OCI-LY7 (cell line): ENCODE results near the gene ZNF438. TPM values are rescaled to one million over a fixed set of nuclear protein-coding genes. Genes with fewer than 3 reads are reported as not detected.

Experiments used
- BruUV-seq: library from RNA; stranded (reverse); fragments of 400-500 nt; replicated peaks from 2 replicates; lab custom pipeline; 2021; lab: Mats Ljungman, UMichigan
- CTCF ChIA-PET: fragments of 300-600 bp; sonication (Branson Sonifier 250); formaldehyde crosslinking; loops from one replicate; lab custom pipeline; 2022; ENCODE audit warnings: antibody characterized with exemption; ENCODE audit not compliant: unreplicated experiment; lab: Charles Lee
- POLR2A ChIA-PET: fragments of 300-600 bp; sonication (Branson Sonifier 250); formaldehyde crosslinking; loops from one replicate; lab custom pipeline; 2022; ENCODE audit warnings: antibody characterized with exemption; lab: Charles Lee
- DNase-seq: peaks from one replicate; pipeline ENCODE4 v3.0.0-alpha.2; 2015; ENCODE audit warnings: low spot score
- H2AFZ ChIP-seq: fragments of 200-600 bp; sonication (generic), shearing (Covaris generic); 2 replicates; pipeline ENCODE4 v1.6.1; 2014; ENCODE audit warnings: mild to moderate bottlenecking, antibody characterized with exemption, low read length, moderate library complexity
- H3K27ac ChIP-seq: fragments of 200-600 bp; sonication (generic); 2 replicates; pipeline ENCODE4 v1.5.1; 2014; ENCODE audit warnings: mixed run types, low read depth, mild to moderate bottlenecking, moderate library complexity, low read length, inconsistent platforms; ENCODE audit not compliant: poor library complexity, severe bottlenecking
- H3K36me3 ChIP-seq: fragments of 200-600 bp; sonication (generic); 2 replicates; pipeline ENCODE4 v1.6.1; 2014; ENCODE audit warnings: mild to moderate bottlenecking, antibody characterized with exemption, low read length, moderate library complexity, mixed read lengths; ENCODE audit not compliant: insufficient read depth
- H3K4me1 ChIP-seq: fragments of 200-600 bp; sonication (generic); 2 replicates; pipeline ENCODE4 v1.5.1; 2014; ENCODE audit warnings: mild to moderate bottlenecking, low read length; ENCODE audit not compliant: insufficient read depth, poor library complexity, severe bottlenecking
- H3K4me2 ChIP-seq: fragments of 200-600 bp; sonication (generic); 2 replicates; pipeline ENCODE4 v1.6.1; 2014; ENCODE audit warnings: mild to moderate bottlenecking, low read length
- H3K4me3 ChIP-seq: fragments of 200-600 bp; sonication (generic); 2 replicates; pipeline ENCODE4 v1.5.1; 2014; ENCODE audit warnings: mild to moderate bottlenecking, low read depth, low read length; ENCODE audit not compliant: poor library complexity, severe bottlenecking
- H3K79me2 ChIP-seq: fragments of 200-600 bp; sonication (generic); 2 replicates; pipeline ENCODE4 v1.6.1; 2016; ENCODE audit warnings: low read depth, mild to moderate bottlenecking, low read length, moderate library complexity, mixed read lengths; ENCODE audit not compliant: insufficient read depth
- H3K9me2 ChIP-seq: fragments of 200-600 bp; sonication (generic); 2 replicates; pipeline ENCODE4 v1.6.1; 2016; ENCODE audit warnings: mild to moderate bottlenecking, low read length, mixed read lengths; ENCODE audit not compliant: insufficient read depth
- H3K9me3 ChIP-seq: fragments of 200-600 bp; sonication (generic); 2 replicates; pipeline ENCODE4 v1.6.1; 2014; ENCODE audit warnings: mild to moderate bottlenecking, mixed run types, low read length, mixed read lengths
- H4K20me1 ChIP-seq: fragments of 200-600 bp; sonication (generic); 2 replicates; pipeline ENCODE4 v1.6.1; 2014; ENCODE audit warnings: mild to moderate bottlenecking, antibody characterized with exemption, low read length, moderate library complexity, mixed read lengths; ENCODE audit not compliant: insufficient read depth
- CTCF ChIP-seq: fragments of 200-600 bp; sonication (generic); conservative IDR thresholded peaks from 2 replicates; pipeline ENCODE4 v1.5.1; 2014; ENCODE audit warnings: mild to moderate bottlenecking, antibody characterized with exemption, low read length, moderate library complexity, mixed read lengths
- EZH2phosphoT487 ChIP-seq: fragments of 200-600 bp; sonication (generic); IDR thresholded peaks from 2 replicates; pipeline ENCODE4 v1.6.1; 2018; ENCODE audit warnings: low read depth, borderline replicate concordance, mild to moderate bottlenecking, mixed run types, antibody characterized with exemption, low read length, moderate library complexity, mixed read lengths
- intact Hi-C: fragments of 100-400 bp; cut with micrococcal nuclease; formaldehyde crosslinking; loops from one replicate; pipeline ENCODE4 v1.10.0; 2022; ENCODE audit not compliant: unreplicated experiment
- total RNA-seq, 2 experiments: library from RNA; depleted of rRNA in 1 of 2; stranded (reverse); fragments of >200 nt in 1 of 2; shearing (Covaris generic) in 1 of 2; gene quantifications; 2 replicates each; pipeline ENCODE4 v1.2.3, GENCODE V29; 2014 to 2022

The ZNF438 gene
- total RNA-seq, 2 experiments from 2014 or later, result 2.0 to 2.5 TPM

- intact Hi-C loops, result no loop called here
- H3K4me1 ChIP-seq, result no peaks in the 10 kb centered on the region
- no peaks in the 10 kb centered on the region for H4K20me1 ChIP-seq
- POLR2A ChIA-PET, result interaction anchor here (0.5 kb wide), 1 partner anchor 322 kb away, joined by 3 read pairs; no protein-coding TSS in a partner anchor
- H3K4me2 ChIP-seq, result no peak overlapping the region
- TF ChIP-seq CTCF, result no peak
- no peak for TF ChIP-seq EZH2phosphoT487
- no peaks in the 10 kb centered on the region for H3K79me2 ChIP-seq
- H3K9me2 ChIP-seq, result no peaks in the 10 kb centered on the region
- H3K27ac ChIP-seq, result no peak overlapping the region
- CTCF ChIA-PET, result no interaction called here
- H3K9me3 ChIP-seq, result no peaks in the 10 kb centered on the region
- no TSS peak for BruUV-seq
- no peak overlapping the region for H2AFZ ChIP-seq
- DNase-seq, result no peak
- H3K4me3 ChIP-seq, result no peak overlapping the region
- H3K36me3 ChIP-seq, result no peaks in the 10 kb centered on the region
Observed at GRCh38 chr10:30819341-30820181, 212.1 kb downstream of the ZNF438 start.

- H3K4me1 ChIP-seq, result no peaks in the 10 kb centered on the region
- no peak overlapping the region for H3K4me2 ChIP-seq
- H3K4me3 ChIP-seq, result no peak overlapping the region
- H3K36me3 ChIP-seq, result no peaks in the 10 kb centered on the region
- no peak overlapping the region for H3K27ac ChIP-seq
- no peak for TF ChIP-seq CTCF
- no peak for TF ChIP-seq EZH2phosphoT487
- no TSS peak for BruUV-seq
- intact Hi-C loops, result no loop called here
- CTCF ChIA-PET, result no interaction called here
- H4K20me1 ChIP-seq, result no peaks in the 10 kb centered on the region
- no peaks in the 10 kb centered on the region for H3K79me2 ChIP-seq
- H3K9me2 ChIP-seq, result no peaks in the 10 kb centered on the region
- POLR2A ChIA-PET, result interaction anchor here (0.5 kb wide), 1 partner anchor 323 kb away, joined by 3 read pairs; no protein-coding TSS in a partner anchor
- no peak overlapping the region for H2AFZ ChIP-seq
- H3K9me3 ChIP-seq, result no peaks in the 10 kb centered on the region
- DNase-seq, result no peak
Observed at GRCh38 chr10:30818854-30819253, 212.8 kb downstream of the ZNF438 start.
